ENCODE results near the gene BCL2L11.

The BCL2L11 gene

GRCh38 chr2:111128096-111128495 is 7.4 kb downstream of the BCL2L11 start:
- H3K4me1 ChIP-seq, result peaks cover 0 to 40% (median 6%) of the 10 kb centered on the region in 4 donors
- no peaks in the 10 kb centered on the region for H3K27me3 ChIP-seq
- intact Hi-C loops (cut with DNase I; ENCODE audit: low total_unique reads), result no loop called here
- H3K4me3 ChIP-seq, result no peak overlapping the region
- no peak overlapping the region for H3K27ac ChIP-seq
- no peaks in the 10 kb centered on the region for H3K9me3 ChIP-seq
- TF ChIP-seq CTCF (IDR thresholded peaks at IDR 0.05), result no peak
- H3K36me3 ChIP-seq, result peaks cover 6 to 53% (median 16%) of the 10 kb centered on the region in 3 donors
- DNase-seq, result no peak

GRCh38 chr2:111133603-111134002 is 12.9 kb downstream of the BCL2L11 start:
- DNase-seq, result no peak
- Histone ChIP-seq H3K4me1 (peaks cover 0 to 25% (median 8%) of the 10 kb centered on the region in 4 donors), H3K27me3 (no peaks in the 10 kb centered on the region), H3K36me3 (peaks cover 6 to 20% (median 7%) of the 10 kb centered on the region in 3 donors), H3K27ac (no peak overlapping the region), H3K4me3 (no peak overlapping the region), H3K9me3 (no peaks in the 10 kb centered on the region)
- intact Hi-C loops (cut with DNase I; ENCODE audit: low total_unique reads), result no loop called here
- no peak for TF ChIP-seq CTCF (IDR thresholded peaks at IDR 0.05)

GRCh38 chr2:111134055-111134454 is 13.3 kb downstream of the BCL2L11 start:
- H3K27ac ChIP-seq, result no peak overlapping the region
- intact Hi-C loops (cut with DNase I; ENCODE audit: low total_unique reads), result no loop called here
- no peak for TF ChIP-seq CTCF (IDR thresholded peaks at IDR 0.05)
- H3K4me3 ChIP-seq, result no peak overlapping the region
- peaks cover 6 to 17% (median 7%) of the 10 kb centered on the region in 3 donors for H3K36me3 ChIP-seq
- H3K27me3 ChIP-seq, result no peaks in the 10 kb centered on the region
- no peaks in the 10 kb centered on the region for H3K9me3 ChIP-seq
- peaks cover 0 to 29% (median 8%) of the 10 kb centered on the region in 4 donors for H3K4me1 ChIP-seq
- DNase-seq, result no peak

- peaks cover 0 to 9% (median 2%) of the 10 kb centered on the region in 3 donors for H3K36me3 ChIP-seq
- H3K27me3 ChIP-seq, result no peaks in the 10 kb centered on the region
- TF ChIP-seq CTCF (IDR thresholded peaks at IDR 0.05), result no peak
- no peaks in the 10 kb centered on the region for H3K9me3 ChIP-seq
- intact Hi-C loops (cut with DNase I; ENCODE audit: low total_unique reads), result no loop called here
- no peak overlapping the region for H3K27ac ChIP-seq
- H3K4me3 ChIP-seq, result no peak overlapping the region
- DNase-seq, result no peak
- H3K4me1 ChIP-seq, result peaks cover 0 to 37% (median 8%) of the 10 kb centered on the region in 4 donors
These were observed 14.7 kb downstream of the BCL2L11 start for GRCh38 chr2:111135237-111135909.

GRCh38 chr2:111135910-111136297 is 15.2 kb downstream of the BCL2L11 start:
- H3K4me1 ChIP-seq, result peaks cover 0 to 37% (median 8%) of the 10 kb centered on the region in 4 donors
- H3K27me3 ChIP-seq, result no peaks in the 10 kb centered on the region
- H3K9me3 ChIP-seq, result no peaks in the 10 kb centered on the region
- peaks cover 0 to 9% (median 0%) of the 10 kb centered on the region in 3 donors for H3K36me3 ChIP-seq
- H3K27ac ChIP-seq, result no peak overlapping the region
- H3K4me3 ChIP-seq, result no peak overlapping the region
- no peak for TF ChIP-seq CTCF (IDR thresholded peaks at IDR 0.05)
- intact Hi-C loops (cut with DNase I; ENCODE audit: low total_unique reads), result no loop called here
- DNase-seq, result peak in 1 of 2 donors; percentile 29

All from tibial artery (tissue), 4 donors.